NCI-H510A treated with DMSO at 0.1 percent for 48 hours (cell line): ENCODE data around the gene RSPRY1.
A peak's percentile ranks its signal among the peaks of the same experiment; 100 is the strongest.
"Not testable (repeated sequence)": the region's sequence is repeated elsewhere in the genome, so short reads cannot be mapped to it uniquely, and the experiment has no call there.

Experiments used
- DNase-seq: peaks from one replicate; lab custom pipeline; 2025; lab: John Stamatoyannopoulos, UW

Gene RSPRY1

DNA sequence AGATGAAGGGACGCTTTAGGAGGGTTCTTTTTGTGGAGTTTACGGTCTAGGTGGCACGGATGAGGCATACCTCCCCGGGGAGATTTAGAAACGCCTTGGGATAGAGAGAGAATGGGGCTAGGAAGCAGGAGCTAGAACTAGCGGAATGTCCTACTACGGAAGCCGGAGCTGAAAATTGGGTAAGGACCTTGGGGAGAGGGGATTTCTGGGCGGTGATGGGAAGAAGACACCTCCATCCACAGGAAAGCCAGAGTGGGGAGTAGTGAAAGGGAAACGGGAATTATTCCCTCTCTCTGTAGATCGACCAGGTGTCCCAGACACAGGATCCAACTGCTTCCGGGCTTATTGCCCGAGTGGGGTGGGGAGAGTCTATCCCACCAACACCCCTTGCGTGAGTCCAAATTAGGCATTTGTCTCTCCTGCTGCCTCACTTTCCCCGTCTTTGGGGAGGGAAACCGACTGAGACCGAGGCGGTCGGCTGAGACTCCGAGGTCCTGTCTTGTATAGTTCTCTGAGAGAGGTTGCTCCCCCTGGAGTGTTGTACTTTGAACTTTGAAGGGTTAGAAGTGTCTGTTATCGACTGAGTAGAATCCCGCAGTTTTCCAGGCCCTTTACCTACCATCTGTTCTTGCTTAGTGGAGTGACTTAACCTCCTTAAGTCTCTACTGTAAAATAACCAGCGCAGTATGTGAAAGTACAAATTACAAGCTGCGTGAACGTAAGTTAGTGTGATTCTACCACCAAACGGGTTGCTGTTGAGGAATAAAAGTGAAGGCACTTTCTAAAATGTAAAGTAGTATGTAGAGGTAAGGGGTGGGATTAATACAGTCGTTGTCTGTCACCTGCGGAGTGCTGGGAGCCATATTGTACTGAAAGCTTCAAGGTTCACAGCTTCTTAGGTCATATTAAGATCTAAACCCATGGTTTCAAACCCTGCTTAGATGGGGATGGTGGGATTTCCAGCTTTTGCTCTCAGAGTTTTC is 1.0 kb downstream of the RSPRY1 start:
- DNase-seq = peak; percentile 31

DNA sequence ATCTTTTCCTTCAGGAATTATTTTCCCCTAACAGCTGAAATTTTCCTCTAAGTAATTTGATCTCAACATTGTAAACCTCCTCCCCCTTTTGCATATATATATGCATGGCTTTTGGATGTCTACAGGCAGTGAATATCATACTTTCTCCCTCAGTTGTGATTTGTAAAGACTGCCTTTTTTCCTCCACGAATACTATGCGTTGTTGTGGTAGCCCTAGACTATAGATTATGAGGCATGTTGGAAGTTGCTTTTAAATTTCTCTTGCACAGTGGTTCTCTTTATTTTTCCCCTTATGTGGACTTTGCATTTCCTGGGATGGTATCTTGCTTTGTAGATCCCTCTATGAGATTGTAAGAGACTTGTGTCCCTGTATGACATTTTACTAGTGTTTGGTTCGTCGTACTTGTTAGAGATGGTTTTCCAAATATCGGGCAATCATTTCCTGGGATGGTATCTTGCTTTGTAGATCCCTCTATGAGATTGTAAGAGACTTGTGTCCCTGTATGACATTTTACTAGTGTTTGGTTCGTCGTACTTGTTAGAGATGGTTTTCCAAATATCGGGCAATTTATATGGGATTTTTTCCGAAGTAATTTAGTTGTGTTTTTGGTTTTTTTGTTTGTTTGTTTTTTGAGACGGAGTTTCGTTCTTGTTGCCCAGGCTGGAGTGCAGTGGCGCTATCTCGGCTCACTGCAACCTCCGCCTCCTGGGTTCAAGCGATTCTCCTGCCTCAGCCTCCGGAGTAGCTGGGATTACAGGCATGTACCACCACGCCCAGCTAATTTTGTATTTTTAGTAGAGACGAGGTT is 2.0 kb downstream of the RSPRY1 start:
- DNase-seq = peak; percentile 31

DNA sequence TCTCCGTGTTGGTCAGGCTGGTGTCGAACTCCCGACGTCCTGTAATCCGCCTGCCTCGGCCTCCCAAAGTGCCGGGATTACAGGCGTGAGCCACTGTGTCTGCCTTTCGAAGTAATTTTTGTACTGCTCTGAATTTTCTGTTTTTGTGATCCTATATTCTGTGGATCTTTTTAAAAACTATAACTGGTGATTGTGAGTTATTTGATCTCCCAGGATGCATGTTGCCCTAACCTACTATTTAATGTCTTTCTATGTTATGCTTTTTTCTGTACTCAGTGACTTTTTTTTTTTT is 2.5 kb downstream of the RSPRY1 start:
- DNase-seq = no peak

DNA sequence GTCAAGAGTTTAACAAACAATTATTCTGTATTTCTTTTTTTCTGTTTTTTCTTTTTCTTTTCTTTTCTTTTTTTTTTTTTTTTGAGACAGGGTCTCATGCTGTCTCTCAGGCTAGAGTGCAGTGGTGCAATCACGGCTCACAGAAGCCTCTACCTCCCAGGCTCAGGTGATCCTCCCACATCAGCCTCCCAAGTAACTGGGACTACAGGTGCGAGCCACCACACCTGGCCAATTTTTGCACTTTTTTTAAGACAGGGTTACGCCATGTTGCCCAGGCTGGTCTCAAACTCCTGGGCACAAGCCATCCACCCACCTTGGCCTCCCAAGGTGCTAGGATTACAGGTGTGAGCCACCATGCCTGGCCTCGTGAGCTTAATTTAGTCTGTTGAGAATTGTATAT is 3.4 kb downstream of the RSPRY1 start:
- not testable (repeated sequence) for DNase-seq

DNA sequence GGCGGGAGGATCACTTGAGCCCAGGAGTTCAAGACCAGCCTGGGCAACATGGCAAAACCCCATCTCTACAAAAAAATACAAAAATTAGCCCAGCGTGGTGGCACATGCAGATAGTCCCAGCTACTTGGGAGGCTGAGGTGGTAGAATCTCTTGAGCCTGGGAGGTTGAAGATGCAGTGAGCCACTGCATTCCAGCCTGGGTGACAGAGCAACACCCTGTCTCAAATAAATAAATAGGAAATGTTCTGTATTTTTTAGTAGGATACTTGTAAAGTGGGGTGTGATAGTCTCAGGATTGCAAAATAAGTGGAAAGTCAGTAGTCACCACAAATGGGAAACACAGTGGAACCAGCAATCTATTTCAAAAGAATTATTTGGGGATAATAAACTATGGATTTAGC is 4.0 kb downstream of the RSPRY1 start:
- no peak for DNase-seq

DNA sequence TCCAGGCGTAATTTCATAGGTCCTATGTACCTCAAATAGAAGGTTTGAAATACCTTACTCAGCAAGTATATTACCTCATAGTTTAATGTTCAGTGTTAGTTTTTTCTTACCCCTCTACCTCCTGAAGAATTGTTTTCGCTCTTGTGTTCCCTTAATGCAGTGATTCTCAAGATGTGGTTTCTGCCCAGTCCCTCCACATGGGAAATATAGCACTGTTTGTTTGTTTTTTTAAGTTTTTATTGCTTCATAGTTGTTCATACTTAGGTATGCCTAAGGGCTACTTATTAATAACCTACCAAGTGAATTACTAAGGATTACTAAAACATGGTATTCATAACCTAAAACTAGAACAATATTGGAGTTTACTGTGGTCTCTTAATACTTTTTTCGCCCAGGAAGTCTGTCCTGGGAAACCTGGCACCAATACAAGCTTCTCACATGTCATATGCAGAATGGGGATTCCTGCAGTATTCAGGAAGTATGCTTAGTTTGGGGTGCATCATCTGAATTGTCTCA is 5.0 kb downstream of the RSPRY1 start:
- no peak for DNase-seq

DNA sequence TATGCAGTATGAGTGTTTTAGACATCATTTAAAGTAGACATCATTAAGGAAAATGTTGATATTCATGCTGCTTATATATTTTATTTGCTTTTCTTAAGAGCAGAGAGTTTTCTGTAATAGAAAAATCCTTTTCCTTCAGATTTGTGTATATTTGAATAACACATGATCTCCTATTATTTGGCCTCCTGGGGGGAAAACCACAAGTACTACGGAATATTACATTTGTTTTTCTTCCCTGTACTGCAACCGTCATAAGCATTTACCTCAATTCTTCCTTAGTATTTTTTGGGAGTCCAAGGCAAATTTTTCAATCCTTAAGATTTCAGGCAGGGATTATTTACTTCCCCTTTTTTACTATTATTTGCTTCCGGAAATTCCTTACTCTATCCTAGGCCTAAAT is 6.0 kb downstream of the RSPRY1 start:
- DNase-seq = no peak

DNA sequence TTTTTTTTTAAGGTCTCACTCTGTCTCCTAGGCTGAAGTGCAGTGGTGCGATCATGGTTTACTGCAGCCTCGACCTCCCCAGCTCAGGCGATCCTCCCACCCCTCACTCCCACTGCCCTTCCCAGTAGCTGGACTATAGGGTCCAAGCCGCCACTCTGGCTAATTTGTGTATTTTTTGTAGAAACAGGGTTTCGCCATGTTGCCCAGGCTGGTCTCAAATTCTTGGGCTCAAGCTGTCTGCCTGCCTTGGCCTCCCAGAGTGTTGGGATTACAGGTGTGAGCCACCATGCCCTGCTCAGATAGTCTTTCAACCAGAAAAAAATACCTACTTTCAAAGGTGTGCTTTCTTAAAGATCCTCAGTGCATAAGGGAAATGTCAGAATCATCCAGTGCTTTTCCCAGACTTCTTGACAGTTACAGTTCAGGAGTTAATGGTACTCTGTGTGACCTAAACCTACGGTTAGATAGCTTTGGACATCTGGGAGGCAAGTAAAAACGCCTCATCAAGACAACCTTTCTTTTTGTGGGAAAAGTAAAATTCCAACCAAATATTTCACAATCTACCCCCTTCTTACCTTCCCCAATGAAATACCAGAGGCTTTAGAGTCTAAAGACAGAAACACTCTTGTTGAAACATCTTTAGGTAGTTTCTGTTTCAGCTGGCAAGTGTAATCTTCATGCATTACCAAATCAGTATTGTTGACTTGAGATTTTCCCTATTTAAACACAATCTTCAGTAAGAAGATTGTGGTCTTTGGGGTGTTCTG is 6.8 kb downstream of the RSPRY1 start:
- DNase-seq = no peak

DNA sequence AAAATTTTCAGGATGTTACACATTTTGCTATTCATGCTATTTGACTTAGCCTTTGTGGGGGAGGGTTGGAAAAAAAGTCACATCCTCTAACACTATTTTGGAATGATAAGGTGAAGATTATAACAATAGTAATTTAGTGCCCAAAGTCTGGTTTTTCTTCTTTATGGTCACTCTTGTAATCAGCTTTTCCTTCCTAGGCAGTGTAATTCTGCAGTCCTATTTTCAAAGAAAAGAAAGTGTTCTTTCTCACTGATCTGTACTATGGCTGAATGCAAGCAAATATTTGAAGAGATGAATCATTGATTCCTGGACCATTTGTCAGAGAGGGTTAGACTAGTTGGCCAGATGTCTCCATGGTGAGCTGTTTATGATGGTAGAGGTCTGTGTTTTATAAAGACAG is 8.4 kb downstream of the RSPRY1 start:
- DNase-seq = peak; percentile 4

DNA sequence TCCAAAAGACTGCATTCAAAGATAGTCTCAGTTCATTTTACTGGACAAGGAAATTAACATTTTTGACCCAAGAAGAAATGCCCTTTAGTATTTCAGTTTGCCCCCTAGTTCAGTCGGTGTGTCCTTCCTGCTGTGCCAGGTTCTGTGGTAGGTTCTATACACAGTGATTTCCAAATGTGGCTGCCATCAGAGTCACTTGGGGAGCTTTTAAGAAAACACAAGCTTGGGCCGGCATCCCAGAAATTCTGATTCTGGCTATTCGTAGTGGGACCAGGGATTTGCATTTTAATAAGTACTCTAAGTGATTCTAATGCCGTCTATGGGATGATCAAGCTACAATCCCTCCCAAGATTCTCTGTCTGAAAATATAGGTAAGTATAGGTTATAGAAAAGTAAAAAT is 10.2 kb downstream of the RSPRY1 start:
- no peak for DNase-seq

DNA sequence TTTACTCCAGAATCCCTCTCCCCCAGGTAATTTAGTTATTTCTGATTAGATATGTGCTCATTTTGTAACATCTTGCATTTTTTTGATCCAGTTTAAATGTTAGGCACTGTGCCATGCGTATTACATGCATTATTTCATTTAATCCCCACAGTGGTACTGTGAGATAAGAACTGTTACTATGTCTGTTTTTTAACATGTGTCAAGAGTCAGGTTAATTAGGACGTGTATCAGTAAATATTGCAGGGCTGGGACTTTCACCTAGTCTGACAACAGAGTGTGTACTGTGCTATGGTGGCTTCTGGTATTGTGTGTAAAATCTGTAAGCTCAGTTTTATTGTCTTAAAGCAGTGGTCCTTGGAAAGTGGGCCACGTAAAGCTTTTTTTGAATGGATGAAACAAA is 10.6 kb downstream of the RSPRY1 start:
- DNase-seq = no peak

DNA sequence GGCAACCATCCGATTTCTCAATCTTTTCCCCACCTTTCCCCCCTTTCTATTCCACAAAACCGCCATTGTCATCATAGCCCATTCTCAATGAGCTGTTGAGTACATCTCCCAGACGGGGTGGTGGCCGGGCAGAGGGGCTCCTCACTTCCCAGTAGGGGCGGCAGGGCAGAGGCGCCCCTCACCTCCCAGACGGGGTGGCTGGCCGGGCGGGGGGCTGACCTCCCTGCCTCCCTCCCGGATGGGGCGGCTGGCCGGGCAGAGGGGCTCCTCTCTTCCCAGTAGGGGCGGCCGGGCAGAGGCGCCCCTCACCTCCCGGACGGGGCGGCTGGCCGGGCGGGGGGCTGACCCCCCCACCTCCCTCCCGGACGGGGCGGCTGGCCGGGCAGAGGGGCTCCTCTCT is 14.2 kb downstream of the RSPRY1 start:
- not testable (repeated sequence) for DNase-seq

DNA sequence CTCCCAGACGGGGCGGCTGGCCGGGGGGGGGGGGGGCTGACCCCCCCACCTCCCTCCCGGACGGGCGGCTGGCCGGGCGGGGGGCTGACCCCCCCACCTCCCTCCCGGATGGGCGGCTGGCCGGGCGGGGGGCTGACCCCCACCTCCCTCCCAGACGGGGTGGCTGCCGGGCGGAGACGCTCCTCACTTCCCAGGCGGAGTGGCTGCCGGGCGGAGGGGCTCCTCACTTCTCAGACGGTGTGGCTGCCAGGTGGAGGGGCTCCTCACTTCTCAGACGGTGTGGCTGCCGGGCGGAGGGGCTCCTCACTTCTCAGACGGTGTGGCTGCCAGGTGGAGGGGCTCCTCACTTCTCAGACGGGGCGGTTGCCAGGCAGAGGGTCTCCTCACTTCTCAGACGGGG is 14.8 kb downstream of the RSPRY1 start:
- DNase-seq = not testable (repeated sequence)

DNA sequence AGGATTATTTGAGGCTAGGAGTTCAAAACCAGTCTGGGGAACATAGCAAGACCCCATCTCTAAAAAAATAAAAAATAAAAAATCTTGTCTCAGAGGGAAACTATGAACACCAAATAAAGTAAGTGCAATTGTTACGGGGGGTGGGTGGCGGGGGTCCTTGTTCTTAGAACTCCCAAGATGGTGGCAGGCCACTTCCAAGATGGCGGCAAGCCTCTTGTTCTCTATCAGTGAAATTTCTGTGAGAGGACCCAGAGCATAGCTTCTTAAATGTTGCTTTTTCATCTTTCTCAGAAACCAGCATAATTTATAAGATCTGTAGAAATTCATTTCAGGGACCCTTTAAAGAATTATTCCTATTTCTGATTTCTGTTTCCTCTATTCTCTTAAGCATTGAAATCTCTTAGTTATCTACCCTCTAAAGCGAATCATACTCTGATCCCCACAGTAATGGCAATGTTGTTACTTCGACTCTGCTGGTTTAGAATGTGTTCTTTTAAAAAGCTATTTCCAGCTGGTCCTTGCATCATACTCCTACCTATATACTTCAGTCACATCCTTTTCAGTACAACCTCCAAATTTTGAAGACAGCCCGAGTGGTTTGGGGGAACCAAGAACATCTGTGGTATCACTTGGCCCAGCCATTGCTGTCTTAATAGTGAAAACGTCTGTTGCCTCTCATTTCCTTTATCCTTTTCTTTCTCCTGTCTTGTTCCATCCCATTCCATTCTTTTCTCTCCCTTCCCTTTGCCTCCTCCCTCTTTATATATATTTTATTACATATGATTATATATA is 16.2 kb downstream of the RSPRY1 start:
- no peak for DNase-seq

DNA sequence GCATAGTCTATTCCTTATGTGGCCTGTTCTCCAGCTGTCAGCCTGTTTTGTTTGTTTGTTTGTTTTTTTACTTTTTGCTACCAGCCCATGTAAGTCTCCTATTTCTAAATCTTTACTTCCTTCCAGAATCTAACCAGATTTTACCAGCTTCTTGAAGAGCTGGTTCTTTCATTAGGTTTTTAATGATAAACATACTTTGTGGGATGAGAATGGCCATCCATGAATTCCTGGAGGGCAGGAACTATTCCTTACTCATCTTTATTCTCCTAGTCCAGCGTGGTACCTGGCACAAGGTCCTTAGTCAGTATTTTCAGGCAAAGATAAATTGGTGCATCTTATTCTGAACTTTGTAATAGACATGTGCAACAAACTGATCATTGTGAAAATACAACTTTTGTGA is 17.3 kb downstream of the RSPRY1 start:
- no peak for DNase-seq

DNA sequence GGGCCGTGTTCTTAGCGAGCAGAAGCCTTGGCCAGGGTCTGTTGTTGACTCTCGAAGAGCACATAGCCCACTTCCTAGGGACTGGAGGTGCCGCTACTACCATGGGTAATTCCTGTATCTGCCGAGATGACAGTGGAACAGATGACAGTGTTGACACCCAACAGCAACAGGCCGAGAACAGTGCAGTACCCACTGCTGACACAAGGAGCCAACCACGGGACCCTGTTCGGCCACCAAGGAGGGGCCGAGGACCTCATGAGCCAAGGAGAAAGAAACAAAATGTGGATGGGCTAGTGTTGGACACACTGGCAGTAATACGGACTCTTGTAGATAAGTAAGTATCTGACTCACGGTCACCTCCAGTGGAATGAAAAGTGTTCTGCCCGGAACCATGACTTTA is 18.5 kb downstream of the RSPRY1 start:
- no peak for DNase-seq

DNA sequence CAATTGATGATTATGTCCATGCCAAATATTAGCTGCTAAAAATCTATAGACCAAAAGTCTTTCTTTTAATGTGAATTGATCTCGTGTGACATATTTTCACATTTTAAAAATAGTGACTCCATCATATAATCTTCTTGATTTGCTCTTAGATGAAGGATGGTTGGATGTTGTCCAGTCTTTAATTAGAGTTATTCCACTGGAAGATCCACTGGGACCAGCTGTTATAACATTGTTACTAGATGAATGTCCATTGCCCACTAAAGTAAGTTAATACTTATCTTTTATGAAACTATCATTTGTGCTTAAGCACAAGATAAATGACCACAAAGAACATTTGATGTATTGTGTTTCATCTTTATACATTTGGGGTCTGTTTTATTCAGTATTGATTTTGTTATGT is 22.8 kb downstream of the RSPRY1 start:
- DNase-seq = no peak

DNA sequence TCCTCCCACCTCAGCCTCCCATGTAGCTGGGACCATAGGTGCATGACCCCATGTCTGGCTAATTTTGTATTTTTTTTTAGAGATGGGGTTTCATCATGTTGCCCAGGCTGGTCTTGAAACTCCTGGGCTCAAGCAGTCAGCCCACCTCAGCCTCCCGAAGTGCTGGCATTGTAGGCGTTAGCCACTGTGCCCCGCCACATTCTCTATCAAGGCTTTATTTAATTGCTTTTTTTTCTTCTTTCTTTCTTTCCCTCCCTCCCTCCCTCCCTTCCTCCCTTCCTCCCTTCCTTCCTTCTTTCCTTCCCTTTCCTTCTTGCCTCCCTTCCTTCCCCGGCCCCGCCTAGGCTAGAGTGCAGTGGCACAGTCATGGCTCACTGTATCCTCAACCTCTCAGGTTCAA is 23.7 kb downstream of the RSPRY1 start:
- DNase-seq = no peak

DNA sequence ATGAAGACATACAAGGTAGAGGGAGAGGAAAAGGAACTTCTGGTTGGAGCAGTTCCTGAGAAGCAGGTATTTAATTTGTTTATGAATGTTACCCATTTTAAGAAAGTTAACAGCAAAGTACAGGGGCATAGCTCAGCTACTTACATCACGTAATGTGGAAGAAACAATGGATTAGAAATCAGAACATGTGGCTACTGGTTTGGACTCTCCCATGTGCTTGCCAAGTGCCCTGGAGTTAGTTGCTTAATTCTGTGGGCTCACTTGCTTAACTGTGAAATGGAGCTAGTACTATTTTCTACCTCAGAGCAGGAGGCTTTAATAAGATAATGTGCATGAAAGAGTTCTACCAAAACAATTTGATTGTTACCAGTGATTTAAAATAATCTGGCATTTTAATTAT is 27.3 kb downstream of the RSPRY1 start:
- no peak for DNase-seq

DNA sequence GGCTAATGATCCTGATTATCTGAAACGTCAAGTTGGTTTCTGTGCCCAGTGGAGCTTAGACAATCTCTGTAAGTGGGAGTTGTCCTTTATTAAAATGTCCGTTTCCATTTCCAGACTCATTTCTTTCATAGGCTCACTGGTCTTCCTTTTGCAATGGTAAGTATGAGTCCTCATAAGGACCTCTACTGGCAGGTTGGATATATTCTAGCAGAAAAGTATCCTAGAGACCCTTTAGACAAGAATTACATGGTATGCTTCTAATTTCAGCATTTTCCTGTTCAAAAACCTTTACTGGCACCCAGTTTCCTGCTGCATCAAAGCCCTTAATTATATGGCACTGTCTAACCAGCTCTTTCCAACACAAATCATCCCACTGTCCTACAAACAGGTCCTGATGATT is 30.8 kb downstream of the RSPRY1 start:
- no peak for DNase-seq

DNA sequence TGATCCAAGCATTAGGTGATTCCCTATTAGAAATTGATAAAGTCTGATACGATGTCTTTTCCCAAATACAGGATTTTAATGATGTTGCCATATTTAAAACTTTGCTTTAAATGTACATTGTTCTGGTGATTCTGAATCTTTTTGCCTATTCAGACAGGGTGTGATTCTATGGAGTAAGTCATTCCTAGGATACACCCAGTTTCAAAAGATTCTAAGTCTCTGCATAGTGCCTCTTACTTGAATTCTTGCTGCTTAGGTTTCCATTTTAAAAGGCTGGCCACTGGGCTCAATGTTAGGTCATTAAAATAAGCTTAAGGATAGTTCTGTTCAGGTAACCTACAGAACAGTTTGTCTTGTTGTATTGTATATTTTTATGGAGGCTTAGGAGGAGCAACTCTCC is 36.9 kb downstream of the RSPRY1 start:
- DNase-seq = no peak
